ENCODE measurements around the gene TFPI2.

TFPI2 gene

GRCh38 chr7:93910076-93910994 is 19.8 kb upstream of the TFPI2 start:
- DNase-seq (ENCODE audit: low spot score) = no peak

- no peak for DNase-seq (ENCODE audit: low spot score)
These were observed 15.7 kb upstream of the TFPI2 start, which contains the start of gene GNGT1 for GRCh38 chr7:93906267-93906666. TSS of gene GNGT1 (plus strand) at chr7:93906567. CDS start at chr7:93906747, 180 bp downstream.

- peak; percentile 45 for DNase-seq (ENCODE audit: low spot score)
These were observed 12.3 kb upstream of the TFPI2 start for GRCh38 chr7:93902777-93903423.

- no peak for DNase-seq (ENCODE audit: low spot score)
These were observed 7.1 kb upstream of the TFPI2 start for GRCh38 chr7:93897680-93898079.

GRCh38 chr7:93895859-93896600 is 5.5 kb upstream of the TFPI2 start:
- no peak for DNase-seq (ENCODE audit: low spot score)

- DNase-seq (ENCODE audit: low spot score) = no peak
These were observed 4.5 kb upstream of the TFPI2 start for GRCh38 chr7:93894966-93895640.

DNA sequence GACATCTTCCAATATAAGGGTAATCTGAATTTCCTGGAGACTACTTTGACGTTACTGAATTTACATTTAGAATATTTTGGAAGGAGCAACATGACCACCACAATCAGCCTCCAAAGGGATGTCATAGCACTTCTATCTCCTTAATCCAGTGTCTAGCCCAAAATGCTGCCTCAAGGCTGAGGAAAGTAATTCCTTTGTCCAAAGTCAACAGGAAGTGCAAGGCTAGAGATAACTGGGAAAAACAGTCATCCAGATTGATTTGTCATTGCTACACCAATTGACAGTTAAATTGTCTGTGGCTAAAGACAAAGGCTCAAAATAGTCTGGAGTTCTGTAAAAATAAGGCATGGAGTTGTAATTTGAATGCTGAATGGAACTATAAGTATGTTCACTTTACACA is 3.9 kb upstream of the TFPI2 start:
- DNase-seq (ENCODE audit: low spot score) = no peak

DNA sequence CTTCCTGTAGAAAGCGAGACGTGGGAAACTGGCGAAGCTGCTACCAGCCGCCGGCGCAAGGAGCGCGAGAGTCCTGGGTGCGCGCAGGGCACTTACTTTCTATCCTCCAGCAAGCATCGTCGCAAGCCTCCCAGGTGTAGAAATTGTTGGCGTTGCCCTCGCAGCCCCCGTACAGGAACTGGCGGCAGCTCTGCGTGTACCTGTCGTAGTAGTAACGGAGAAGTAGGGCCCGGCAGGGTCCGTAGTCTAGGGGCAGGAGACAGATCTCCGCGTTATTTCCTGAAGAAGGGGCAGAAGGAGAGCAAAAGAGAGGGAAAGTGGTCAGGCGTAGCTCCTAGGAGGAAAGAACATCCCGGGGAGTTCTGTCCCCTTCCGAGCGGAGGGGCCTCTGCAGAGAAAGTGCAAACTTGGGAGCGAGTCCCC is 501 bp downstream of the TFPI2 start:
- DNase-seq (ENCODE audit: low spot score) = no peak

GRCh38 chr7:93889261-93889660 is 1.3 kb downstream of the TFPI2 start:
- no peak for DNase-seq (ENCODE audit: low spot score)

DNA sequence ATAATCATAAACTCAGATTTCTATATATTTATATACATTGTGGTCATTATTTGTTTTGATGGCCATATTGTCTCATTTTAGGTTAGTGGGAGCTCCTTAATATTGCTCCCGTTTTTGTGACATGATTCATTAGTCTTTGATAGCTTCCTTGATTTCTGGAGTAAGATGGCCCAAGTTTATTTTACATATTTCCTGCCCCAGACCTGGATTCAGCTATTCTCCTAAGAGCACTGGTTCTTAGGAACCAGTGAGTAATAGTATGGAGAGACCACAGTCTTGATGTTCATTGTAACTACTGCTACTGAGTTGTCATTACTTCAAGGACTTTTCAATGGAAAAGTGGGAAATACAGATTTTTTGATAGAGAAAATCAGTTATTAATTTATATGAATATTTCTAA is 6.0 kb downstream of the TFPI2 start:
- DNase-seq (ENCODE audit: low spot score) = no peak

- no peak for DNase-seq (ENCODE audit: low spot score)
These were observed 6.6 kb downstream of the TFPI2 start for GRCh38 chr7:93883917-93884345.

DNA sequence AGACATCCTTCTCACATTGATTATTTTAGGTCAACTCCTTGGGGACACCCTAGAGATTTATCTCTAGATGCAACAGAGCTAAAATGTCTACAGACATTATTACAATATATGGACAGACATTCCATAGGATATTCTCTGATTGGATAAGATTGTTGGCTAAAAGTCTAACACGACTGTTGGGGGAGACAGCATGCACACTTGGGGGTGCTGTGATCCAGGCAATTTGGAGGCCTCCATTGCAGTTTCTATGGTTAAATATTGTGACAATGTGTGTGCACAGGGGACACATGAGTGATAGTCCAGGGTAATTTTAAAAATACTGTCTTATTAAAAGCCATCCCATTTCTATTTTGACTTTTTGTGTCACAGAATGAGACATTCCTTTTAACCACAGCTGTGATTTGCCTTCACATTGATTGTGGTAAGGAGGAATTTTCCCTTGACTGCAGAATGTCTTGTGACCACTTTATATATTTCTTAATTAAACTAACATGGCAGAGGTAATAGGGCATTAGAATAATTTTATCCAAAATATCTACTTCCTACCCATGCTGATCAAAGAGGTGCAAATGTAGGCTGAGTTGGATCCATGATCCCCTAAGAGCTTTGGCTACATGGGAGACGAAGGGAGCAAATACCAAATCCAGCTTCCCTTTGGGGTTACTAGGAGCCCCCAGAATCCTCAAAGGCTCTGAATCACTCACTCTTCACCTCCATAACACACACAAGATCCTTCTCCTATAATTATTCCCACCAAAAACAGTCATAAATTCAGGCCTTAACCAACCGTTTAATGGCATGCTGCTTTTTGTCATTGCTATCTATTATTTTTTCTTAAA is 7.3 kb downstream of the TFPI2 start:
- no peak for DNase-seq (ENCODE audit: low spot score)

DNA sequence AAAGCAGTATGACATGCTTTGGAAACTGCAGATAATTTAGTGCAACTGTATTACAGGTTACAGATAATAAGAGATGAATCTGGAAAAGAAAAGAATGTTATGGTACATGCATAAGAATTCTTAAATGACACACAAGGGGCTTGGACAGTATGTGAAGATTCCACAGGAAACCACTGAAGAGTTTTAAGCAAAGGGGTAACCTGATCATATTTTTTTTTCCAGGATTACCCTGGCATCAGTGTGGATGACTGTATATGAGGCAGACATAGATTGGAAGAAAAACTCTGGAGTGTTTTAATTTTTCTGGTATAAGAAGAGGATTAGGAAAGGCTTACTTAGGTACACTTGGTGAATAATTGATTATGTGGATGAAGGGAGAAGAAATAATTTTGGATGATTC is 8.1 kb downstream of the TFPI2 start:
- no peak for DNase-seq (ENCODE audit: low spot score)

DNA sequence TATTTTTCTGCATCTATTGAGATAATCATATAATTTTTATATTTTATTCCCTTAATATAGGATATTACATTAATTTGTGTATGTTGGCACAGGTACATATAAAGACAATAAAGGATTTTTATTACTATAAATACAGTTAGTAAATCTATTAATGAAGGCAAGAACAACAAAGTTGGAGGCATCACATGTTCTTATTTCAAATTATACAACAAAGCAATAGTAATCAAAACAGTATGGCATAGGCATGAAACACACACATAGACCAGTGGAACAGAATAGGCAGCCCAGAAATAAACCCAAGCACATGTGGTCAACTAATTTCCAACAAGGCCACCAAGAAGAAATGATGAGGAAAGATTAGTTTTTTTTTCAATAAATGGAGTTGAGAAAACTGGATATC is 11.2 kb downstream of the TFPI2 start:
- DNase-seq (ENCODE audit: low spot score) = no peak

DNA sequence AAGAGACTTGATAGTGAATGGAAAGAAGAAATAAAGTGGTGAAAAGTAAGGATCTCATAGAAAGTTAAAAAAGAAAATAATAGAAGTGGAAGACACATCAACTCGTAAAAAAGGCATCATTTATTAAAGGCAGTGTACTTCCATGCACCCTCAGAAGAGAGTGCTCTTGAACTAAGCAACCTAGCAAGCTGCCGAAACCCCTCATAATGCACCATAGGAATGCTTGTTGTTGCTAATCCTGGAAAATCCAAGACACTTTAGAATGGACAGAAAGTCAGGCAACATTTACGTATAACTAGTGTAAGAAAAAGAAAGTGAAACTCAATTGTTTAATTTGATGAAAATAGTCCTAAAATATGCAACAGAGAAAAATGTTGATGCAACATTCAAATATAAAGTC is 12.8 kb downstream of the TFPI2 start:
- DNase-seq (ENCODE audit: low spot score) = no peak

DNA sequence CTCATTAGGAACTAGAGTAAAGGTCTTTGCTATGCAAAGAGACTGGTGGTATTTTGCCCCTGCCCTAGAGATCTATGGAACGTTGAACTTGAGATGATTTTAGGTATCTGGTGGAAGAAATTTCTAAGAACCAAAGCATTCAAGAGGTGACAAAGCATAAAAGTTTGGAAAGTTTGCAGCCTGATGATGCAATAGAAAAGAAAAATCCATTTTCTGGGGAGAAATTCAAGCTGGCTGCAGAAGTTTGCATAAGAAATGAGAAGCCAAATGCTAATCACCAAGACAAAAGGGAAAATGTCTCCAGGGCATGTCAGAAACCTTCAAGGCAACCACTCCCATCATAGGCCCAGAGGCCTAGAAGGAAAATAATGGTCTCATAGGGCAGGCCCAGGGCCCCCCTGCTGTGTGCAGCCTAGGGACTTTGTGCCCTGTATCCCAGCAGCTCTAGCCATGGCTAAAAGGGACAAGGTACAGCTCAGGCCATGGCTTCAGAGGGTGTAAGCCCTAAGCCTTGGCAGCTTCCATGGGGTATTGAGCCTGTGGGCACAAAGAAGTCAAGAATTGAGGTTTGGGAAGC is 16.5 kb downstream of the TFPI2 start:
- DNase-seq (ENCODE audit: low spot score) = no peak

DNA sequence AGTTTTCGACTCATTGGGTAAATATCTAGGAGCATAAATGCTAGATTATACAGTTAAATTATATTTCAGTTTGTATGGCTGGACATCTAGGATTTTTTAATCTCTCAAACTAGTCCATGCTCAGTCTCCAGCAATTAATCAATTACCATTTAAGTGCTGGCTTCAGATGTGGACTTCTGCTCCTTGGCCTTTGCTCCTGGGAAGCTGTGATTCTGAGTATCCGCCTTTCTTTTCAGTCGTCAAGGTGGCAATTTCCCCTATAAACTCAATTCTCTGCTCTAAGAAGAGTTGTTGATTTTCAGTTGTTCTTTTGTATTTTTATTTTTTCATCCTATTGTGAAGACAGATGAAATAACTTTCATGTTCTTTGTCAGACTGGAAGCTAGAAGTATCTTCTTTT is 23.7 kb downstream of the TFPI2 start:
- no peak for DNase-seq (ENCODE audit: low spot score)

DNA sequence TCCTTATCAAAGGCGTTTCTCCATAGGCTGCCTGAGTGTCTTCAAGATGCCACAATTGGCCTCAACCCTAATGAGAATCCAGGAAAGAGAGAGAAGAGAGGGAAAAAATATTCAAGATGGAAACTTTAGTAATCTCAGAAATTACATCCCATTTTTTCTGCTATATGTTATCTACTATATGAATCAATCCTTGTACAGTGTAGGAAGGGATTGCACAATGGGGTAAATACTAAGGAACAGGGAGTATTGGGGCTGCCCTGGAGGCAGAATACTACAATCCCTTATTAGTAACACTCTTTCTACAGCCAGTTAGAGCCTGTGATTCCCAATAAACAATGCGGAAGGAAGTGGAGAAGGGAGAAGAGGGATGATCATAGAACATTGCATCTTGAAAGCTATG is 27.9 kb downstream of the TFPI2 start:
- DNase-seq (ENCODE audit: low spot score) = no peak

DNA sequence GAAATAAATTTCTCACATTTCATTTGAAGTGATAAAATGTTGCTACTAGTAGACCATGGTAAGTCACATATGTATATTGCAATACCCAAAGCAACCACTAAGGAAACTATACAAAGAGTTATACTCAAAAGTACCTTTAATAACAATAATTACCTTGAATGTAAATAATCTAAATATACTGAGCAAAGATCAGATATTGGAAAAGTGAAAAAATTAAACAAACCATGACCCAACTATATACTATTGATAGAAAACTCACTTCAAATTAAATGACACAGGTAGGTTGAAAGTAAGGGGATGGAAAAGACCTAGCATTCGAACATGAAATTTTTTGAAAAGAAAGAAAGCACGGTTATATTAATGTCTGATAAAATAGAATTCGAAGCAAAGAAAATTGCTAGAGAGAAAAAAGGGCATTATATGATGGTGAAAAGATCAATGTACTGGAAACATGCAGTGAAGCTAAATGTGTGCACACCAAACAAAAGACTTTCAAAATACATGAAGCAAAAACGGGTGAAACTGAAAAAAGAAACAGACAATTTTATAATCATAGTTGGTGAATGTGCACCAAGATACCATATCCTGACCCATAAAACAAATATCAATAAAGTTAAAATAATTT is 29.1 kb downstream of the TFPI2 start:
- DNase-seq (ENCODE audit: low spot score) = peak; percentile 16

- DNase-seq (ENCODE audit: low spot score) = no peak
These were observed 30.3 kb downstream of the TFPI2 start for GRCh38 chr7:93860261-93860660.
